Tibial nerve (tissue), 4 donors: ENCODE results near the gene NUP98.

Experiments used
- CTCF ChIP-seq, 5 experiments: fragments of 200-600 bp in 3 of 5; fragments of 450-650 bp in 2 of 5; sonication (generic) in 3 of 5; IDR thresholded peaks; one replicate each; pipeline ENCODE4 v1.5.1; 2016 to 2019; ENCODE audit warnings: antibody characterized with exemption in 5 of 5, mild to moderate bottlenecking in 3 of 5, moderate library complexity in 2 of 5
- EP300 ChIP-seq, 2 donors: sonication (generic); formaldehyde crosslinking; IDR thresholded peaks; one replicate each; pipeline ENCODE4 v1.6.1; 2017; ENCODE audit warnings: antibody characterized with exemption in 2 of 2, mild to moderate bottlenecking in 1 of 2
- POLR2A ChIP-seq, 2 donors: fragments of 450-650 bp; IDR thresholded peaks; one replicate each; pipeline ENCODE4 v1.6.1; 2017; ENCODE audit warnings: antibody characterized with exemption in 2 of 2, mild to moderate bottlenecking in 2 of 2, moderate library complexity in 2 of 2

- TF ChIP-seq CTCF (IDR thresholded peaks at IDR 0.05) (no peak), EP300 (IDR thresholded peaks at IDR 0.05) (no peak), POLR2A (IDR thresholded peaks at IDR 0.05) (no peak)
These were observed 19.3 kb upstream of the NUP98 start for GRCh38 chr11:3816673-3817072.
